H9 (cell line): ENCODE data around the gene PNLDC1. TPM values are rescaled to one million over a fixed set of nuclear protein-coding genes. Genes with fewer than 3 reads are reported as not detected.

Experiments used
- DNase-seq: peaks from one replicate; pipeline ENCODE4 v3.0.0-alpha.2; 2017
- H2AFZ ChIP-seq: one replicate; pipeline ENCODE4 v1.6.1; 2013; ENCODE audit warnings: mild to moderate bottlenecking, low read length, control low read depth, moderate library complexity
- H2AK5ac ChIP-seq: 2 replicates; pipeline ENCODE4 v1.6.1; 2013; ENCODE audit warnings: low read length, control low read depth, mixed read lengths; ENCODE audit not compliant: insufficient read length
- H2BK120ac ChIP-seq: one replicate; pipeline ENCODE4 v1.6.1; 2013; ENCODE audit warnings: low read depth, mild to moderate bottlenecking, low read length, control low read depth, inconsistent platforms; ENCODE audit not compliant: poor library complexity, severe bottlenecking
- H2BK12ac ChIP-seq: 2 replicates; pipeline ENCODE4 v1.6.1; 2013; ENCODE audit warnings: low read length, control low read depth, mixed read lengths, low read depth; ENCODE audit not compliant: insufficient read length
- H2BK15ac ChIP-seq: 2 replicates; pipeline ENCODE4 v1.6.1; 2013; ENCODE audit warnings: low read depth, low read length, control low read depth
- H2BK20ac ChIP-seq: one replicate; pipeline ENCODE4 v1.6.1; 2013; ENCODE audit warnings: low read depth, mild to moderate bottlenecking, low read length, control low read depth, inconsistent platforms; ENCODE audit not compliant: poor library complexity, severe bottlenecking
- H2BK5ac ChIP-seq: 2 replicates; pipeline ENCODE4 v1.6.1; 2013; ENCODE audit warnings: low read length, control low read depth, mixed read lengths; ENCODE audit not compliant: insufficient read length
- H3K14ac ChIP-seq: 2 replicates; pipeline ENCODE4 v1.6.1; 2013; ENCODE audit warnings: low read length, control low read depth; ENCODE audit not compliant: insufficient read depth
- H3K18ac ChIP-seq: 2 replicates; pipeline ENCODE4 v1.6.1; 2013; ENCODE audit warnings: low read depth, mild to moderate bottlenecking, mixed read lengths, low read length, control low read depth; ENCODE audit not compliant: insufficient read length
- H3K23ac ChIP-seq: 2 replicates; pipeline ENCODE4 v1.6.1; 2013; ENCODE audit warnings: low read length, control low read depth, mixed read lengths, low read depth; ENCODE audit not compliant: insufficient read length
- H3K23me2 ChIP-seq: 2 replicates; pipeline ENCODE4 v1.6.1; 2013; ENCODE audit warnings: low read depth, mild to moderate bottlenecking, mixed read lengths, low read length, control low read depth; ENCODE audit not compliant: insufficient read length, poor library complexity, severe bottlenecking
- H3K27ac ChIP-seq: 2 replicates; pipeline ENCODE4 v1.5.1; 2013; ENCODE audit warnings: low read length, control low read depth, mixed read lengths, low read depth; ENCODE audit not compliant: insufficient read length
- H3K27me3 ChIP-seq: 2 replicates; pipeline ENCODE4 v1.6.1; 2013; ENCODE audit warnings: low read length, control low read depth, inconsistent platforms; ENCODE audit not compliant: insufficient read depth
- H3K4ac ChIP-seq: 2 replicates; pipeline ENCODE4 v1.6.1; 2013; ENCODE audit warnings: low read depth, mild to moderate bottlenecking, control low read depth, inconsistent platforms, low read length, moderate library complexity
- H3K4me1 ChIP-seq: 2 replicates; pipeline ENCODE4 v1.6.1; 2013; ENCODE audit warnings: low read length, control low read depth, inconsistent platforms; ENCODE audit not compliant: insufficient read depth
- H3K4me2 ChIP-seq: 2 replicates; pipeline ENCODE4 v1.6.1; 2013; ENCODE audit warnings: low read length, control low read depth, mixed read lengths; ENCODE audit not compliant: insufficient read length, insufficient read depth
- H3K56ac ChIP-seq: 2 replicates; pipeline ENCODE4 v1.6.1; 2013; ENCODE audit warnings: low read depth, mild to moderate bottlenecking, mixed read lengths, low read length, control low read depth; ENCODE audit not compliant: insufficient read length
- H3K79me1 ChIP-seq: 2 replicates; pipeline ENCODE4 v1.6.1; 2013; ENCODE audit warnings: low read depth, mild to moderate bottlenecking, moderate library complexity, low read length, control low read depth, inconsistent platforms; ENCODE audit not compliant: insufficient read depth, poor library complexity, severe bottlenecking
- H3K79me2 ChIP-seq: 2 replicates; pipeline ENCODE4 v1.6.1; 2013; ENCODE audit warnings: low read length, control low read depth, inconsistent platforms; ENCODE audit not compliant: insufficient read depth
- H3K9ac ChIP-seq: 2 replicates; pipeline ENCODE4 v1.6.1; 2013; ENCODE audit warnings: low read length, control low read depth, mixed read lengths; ENCODE audit not compliant: insufficient read length; ENCODE audit errors: extremely low read depth
- H3K9me3 ChIP-seq: one replicate; pipeline ENCODE4 v1.6.1; 2013; ENCODE audit warnings: low read depth, low read length, inconsistent platforms; ENCODE audit not compliant: control insufficient read depth
- H3T11ph ChIP-seq: one replicate; pipeline ENCODE4 v1.6.1; 2013; ENCODE audit warnings: mild to moderate bottlenecking, low read length, control low read depth, inconsistent platforms
- H4K20me1 ChIP-seq: one replicate; pipeline ENCODE4 v1.6.1; 2013; ENCODE audit not compliant: control insufficient read depth, insufficient read length, insufficient read depth
- H4K5ac ChIP-seq: 2 replicates; pipeline ENCODE4 v1.6.1; 2013; ENCODE audit warnings: low read depth, mild to moderate bottlenecking, mixed read lengths, low read length, control low read depth; ENCODE audit not compliant: insufficient read length
- H4K8ac ChIP-seq: replicated peaks from 2 replicates; pipeline ENCODE4 v1.6.1; 2013; ENCODE audit warnings: low read length, control low read depth, mixed read lengths, low read depth; ENCODE audit not compliant: insufficient read length
- H4K91ac ChIP-seq: 2 replicates; pipeline ENCODE4 v1.6.1; 2013; ENCODE audit warnings: low read depth, mild to moderate bottlenecking, moderate library complexity, mixed read lengths, low read length, control low read depth; ENCODE audit not compliant: insufficient read length
- H3K27ac Mint-ChIP-seq, 3 experiments: 2 replicates in 2 of 3; 3 replicates in 1 of 3; pipeline ENCODE4 v1.8.0; 2020 to 2021; ENCODE audit warnings: mixed read lengths in 3 of 3, mild to moderate bottlenecking in 1 of 3, moderate library complexity in 1 of 3
- H3K27me3 Mint-ChIP-seq: 2 replicates; pipeline ENCODE4 v1.8.0; 2021; ENCODE audit warnings: low read depth, mild to moderate bottlenecking, moderate library complexity, mixed read lengths
- H3K36me3 Mint-ChIP-seq, 3 experiments: 2 replicates in 2 of 3; 3 replicates in 1 of 3; pipeline ENCODE4 v1.8.0; 2020 to 2021; ENCODE audit warnings: low read depth in 3 of 3, mixed read lengths in 3 of 3; ENCODE audit not compliant: insufficient read depth in 1 of 3
- H3K4me1 Mint-ChIP-seq, 2 experiments: 2 replicates each; pipeline ENCODE4 v1.8.0; 2020; ENCODE audit warnings: mixed read lengths in 2 of 2
- H3K4me3 Mint-ChIP-seq, 2 experiments: 2 replicates in 1 of 2; 3 replicates in 1 of 2; pipeline ENCODE4 v1.8.0; 2020 to 2021; ENCODE audit warnings: mild to moderate bottlenecking in 2 of 2, mixed read lengths in 2 of 2, moderate library complexity in 1 of 2
- H3K9me3 Mint-ChIP-seq, 2 experiments: 2 replicates in 1 of 2; 3 replicates in 1 of 2; pipeline ENCODE4 v1.8.0; 2020; ENCODE audit warnings: mild to moderate bottlenecking in 2 of 2, mixed read lengths in 2 of 2, moderate library complexity in 1 of 2
- CTCF ChIP-seq: fragments of 200-600 bp; sonication (generic); conservative IDR thresholded peaks from 3 replicates; pipeline ENCODE4 v1.8.0; 2021; ENCODE audit warnings: antibody characterized with exemption, mild to moderate bottlenecking
- WGBS: extraction: QIAGEN DNeasy Blood & Tissue Kit; methylation state at CpG from one replicate; pipeline ENCODE4 v1.1.7; 2013; ENCODE audit warnings: missing lambda C conversion rate, low lambda C conversion rate, mixed read lengths; ENCODE audit not compliant: insufficient read length; ENCODE audit errors: extremely low coverage; 5-methylcytosine and 5-hydroxymethylcytosine counted together
- total RNA-seq: library from RNA; stranded (reverse); gene quantifications from 2 replicates; pipeline ENCODE4 v1.2.1, GENCODE V29; 2021

Gene PNLDC1
- total RNA-seq, 1 experiment from 2014 or later, result not detected

GRCh38 chr6:159804504-159804903 is 4.4 kb downstream of the PNLDC1 start:
- H3K18ac ChIP-seq, result no peak overlapping the region
- WGBS, result no CpG with 5 or more reads among the region's 10 CpGs
- H3K27ac ChIP-seq, result no peak overlapping the region
- no peak overlapping the region for H2AK5ac ChIP-seq
- H3K23ac ChIP-seq, result no peak overlapping the region
- no peak overlapping the region for H4K91ac ChIP-seq
- no peaks in the 10 kb centered on the region for H4K20me1 ChIP-seq
- H2BK120ac ChIP-seq, result no peak overlapping the region
- no peak overlapping the region for H3K4ac ChIP-seq
- no peaks in the 10 kb centered on the region for H3K79me1 ChIP-seq
- Mint-ChIP-seq H3K27me3 (no peaks in the 10 kb centered on the region), H3K36me3 (peaks cover 0 to 2% (median 0%) of the 10 kb centered on the region in 3 experiments; a peak in 2 of 7 replicates), H3K27ac (no peak overlapping the region), H3K9me3 (no peaks in the 10 kb centered on the region), H3K4me1 (peaks cover 9 to 17% of the 10 kb centered on the region in 2 experiments), H3K4me3 (no peak overlapping the region)
- H4K5ac ChIP-seq, result no peak overlapping the region
- no peak overlapping the region for H3T11ph ChIP-seq
- H3K4me2 ChIP-seq, result no peak overlapping the region
- H2BK12ac ChIP-seq, result no peak overlapping the region
- no peak overlapping the region for H3K56ac ChIP-seq
- no peaks in the 10 kb centered on the region; the same call in 1 of the 2 replicates for H3K4me1 ChIP-seq
- H2BK15ac ChIP-seq, result no peak overlapping the region
- H3K23me2 ChIP-seq, result no peaks in the 10 kb centered on the region
- H3K27me3 ChIP-seq, result no peaks in the 10 kb centered on the region
- no peak for DNase-seq
- TF ChIP-seq CTCF, result no peak
- H3K14ac ChIP-seq, result no peak overlapping the region
- no peaks in the 10 kb centered on the region for H3K79me2 ChIP-seq
- H2BK5ac ChIP-seq, result no peak overlapping the region
- H3K9me3 ChIP-seq, result no peaks in the 10 kb centered on the region
- no peak overlapping the region for H3K9ac ChIP-seq
- H2BK20ac ChIP-seq, result no peak overlapping the region
- no peak overlapping the region for H2AFZ ChIP-seq
- H4K8ac ChIP-seq, result no peak overlapping the region
